NCI-H2107 (cell line): ENCODE results near the gene UBE2M.

Experiments used
- DNase-seq: peaks from one replicate; lab custom pipeline; 2025; lab: John Stamatoyannopoulos, UW

Gene UBE2M

DNA sequence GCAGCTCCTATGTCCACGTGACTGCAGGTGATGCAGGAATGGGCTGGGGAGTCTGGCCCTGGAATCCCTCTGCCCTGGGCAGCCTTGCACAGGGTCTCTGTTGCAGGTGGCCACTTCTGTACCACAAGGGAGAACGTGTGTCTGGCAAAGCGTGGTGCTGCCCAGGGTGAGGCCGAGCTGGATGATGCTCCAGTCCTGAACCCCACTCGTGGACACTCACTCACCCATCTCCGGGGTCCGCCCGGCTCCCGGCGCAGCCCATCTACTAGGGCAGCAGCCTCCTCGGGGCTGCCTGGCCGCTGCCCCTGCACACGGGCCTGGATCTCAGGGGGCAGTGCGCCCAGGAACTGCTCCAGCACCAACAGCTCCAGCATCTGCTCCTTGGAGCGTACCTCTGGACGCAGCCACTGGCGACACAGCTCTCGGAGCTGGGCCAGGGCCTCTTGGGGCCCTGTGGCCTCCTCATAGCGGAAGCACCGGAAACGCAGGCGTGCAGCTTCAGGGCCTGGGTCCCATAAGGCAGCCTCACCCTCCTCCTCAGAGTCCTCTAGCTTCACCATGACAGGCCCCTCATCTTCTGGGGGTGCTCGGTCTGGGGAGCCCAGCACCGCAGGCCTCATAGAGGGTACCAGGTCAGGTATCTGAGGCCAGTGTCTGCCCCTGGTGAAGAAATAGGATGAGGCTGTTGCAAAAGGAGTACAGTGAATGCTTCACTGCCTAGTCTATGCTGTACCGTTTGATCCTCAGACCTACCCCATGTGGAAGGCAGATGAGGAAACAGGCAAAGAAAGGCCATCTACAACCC, 12.6 kb upstream of the UBE2M start:
- no peak for DNase-seq

DNA sequence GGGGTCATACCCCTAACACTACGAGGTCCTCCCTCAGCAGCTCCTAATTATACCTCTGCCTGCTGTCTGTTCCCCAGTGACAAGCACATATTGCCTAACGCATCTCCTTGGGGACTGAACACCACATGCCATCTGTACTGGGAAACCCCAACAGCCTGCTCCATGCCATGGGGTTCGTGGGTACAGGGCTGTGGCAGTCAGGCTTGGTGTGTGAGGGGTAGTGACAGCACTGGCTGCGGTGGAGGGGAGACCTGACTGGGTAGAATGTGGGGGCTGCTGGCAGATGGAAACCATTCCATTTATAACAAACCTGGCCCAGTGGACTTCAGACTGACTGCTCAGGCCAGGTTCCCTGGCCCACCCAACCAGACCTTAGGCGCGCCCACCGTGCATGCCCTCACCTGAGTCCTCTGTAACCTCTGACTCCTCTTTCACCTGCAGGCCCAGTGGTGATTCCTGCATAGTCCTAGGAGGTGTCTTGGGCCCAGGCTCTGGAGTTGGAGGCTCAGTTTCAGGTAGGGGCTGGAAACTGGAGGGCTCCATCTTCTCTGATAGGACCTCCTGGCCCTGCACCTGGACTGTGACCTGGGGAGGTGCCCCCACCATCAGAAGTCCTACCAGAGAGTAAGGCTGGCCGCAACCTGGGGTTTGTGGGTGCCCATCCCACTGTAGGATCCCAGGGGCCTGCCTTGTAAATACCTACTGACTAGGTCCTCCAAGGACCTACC, 11.7 kb upstream of the UBE2M start:
- DNase-seq: no peak

DNA sequence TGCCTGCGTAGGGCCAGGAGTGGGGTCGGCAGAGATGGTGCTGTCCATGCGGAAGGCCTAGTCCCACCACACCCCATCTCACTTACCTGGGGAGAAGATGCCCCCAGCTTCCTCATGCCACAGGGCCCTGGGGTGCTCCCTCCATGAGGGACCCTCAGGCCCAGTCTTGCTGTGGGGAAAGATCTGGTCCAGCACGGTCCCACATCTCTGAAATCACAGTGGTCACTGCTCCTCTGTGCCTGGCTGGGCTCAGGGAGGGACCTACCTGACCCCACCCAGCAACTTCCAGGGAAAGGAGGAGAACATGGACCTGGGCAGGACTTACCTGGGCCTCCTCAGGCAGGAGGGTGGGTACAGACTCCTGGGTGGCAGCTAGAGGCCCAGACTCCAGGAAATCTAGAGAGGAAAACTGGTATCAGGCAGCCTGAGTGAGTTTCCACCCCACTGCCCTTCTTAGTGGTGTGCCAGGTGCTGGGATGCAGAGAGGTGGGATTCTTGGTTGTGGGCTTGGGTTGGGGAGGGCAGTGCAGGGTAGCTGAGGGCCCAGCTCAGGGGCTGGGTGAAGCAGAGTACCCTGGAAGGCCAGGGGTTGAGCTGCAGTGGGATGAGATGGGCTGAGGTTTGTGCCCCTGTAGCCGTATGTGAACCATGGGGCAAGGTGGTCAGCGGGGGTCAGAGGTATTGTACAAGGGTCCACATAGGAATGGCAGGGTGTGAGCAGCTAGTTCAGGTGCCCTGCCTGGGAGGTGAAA, 11.0 kb upstream of the UBE2M start:
- DNase-seq: no peak

- no peak for DNase-seq
Measured at GRCh38 chr19:58568453-58569130, 10.2 kb upstream of the UBE2M start.

DNA sequence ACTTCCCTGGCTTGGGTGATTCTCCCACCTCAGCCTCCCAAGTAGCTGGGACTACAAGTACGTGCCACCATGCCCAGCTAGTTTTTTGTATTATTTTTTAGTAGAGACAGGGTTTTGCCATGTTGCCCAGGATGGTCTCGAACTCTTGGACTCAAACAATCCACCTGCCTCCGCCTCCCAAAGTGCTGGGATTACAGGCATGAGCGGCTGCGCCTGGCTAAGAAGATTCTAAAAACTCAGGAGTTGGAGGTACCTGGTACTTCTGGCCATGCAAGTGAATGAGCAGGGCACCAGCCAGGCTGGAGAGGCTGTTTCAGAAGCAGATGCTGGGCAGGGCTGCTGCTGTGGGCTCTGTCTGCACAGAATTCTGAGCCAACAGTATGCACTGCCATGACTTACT, 8.6 kb upstream of the UBE2M start:
- DNase-seq: no peak

GRCh38 chr19:58563823-58564222, 5.4 kb upstream of the UBE2M start:
- no peak for DNase-seq

GRCh38 chr19:58563034-58563573, 4.7 kb upstream of the UBE2M start:
- no peak for DNase-seq

DNA sequence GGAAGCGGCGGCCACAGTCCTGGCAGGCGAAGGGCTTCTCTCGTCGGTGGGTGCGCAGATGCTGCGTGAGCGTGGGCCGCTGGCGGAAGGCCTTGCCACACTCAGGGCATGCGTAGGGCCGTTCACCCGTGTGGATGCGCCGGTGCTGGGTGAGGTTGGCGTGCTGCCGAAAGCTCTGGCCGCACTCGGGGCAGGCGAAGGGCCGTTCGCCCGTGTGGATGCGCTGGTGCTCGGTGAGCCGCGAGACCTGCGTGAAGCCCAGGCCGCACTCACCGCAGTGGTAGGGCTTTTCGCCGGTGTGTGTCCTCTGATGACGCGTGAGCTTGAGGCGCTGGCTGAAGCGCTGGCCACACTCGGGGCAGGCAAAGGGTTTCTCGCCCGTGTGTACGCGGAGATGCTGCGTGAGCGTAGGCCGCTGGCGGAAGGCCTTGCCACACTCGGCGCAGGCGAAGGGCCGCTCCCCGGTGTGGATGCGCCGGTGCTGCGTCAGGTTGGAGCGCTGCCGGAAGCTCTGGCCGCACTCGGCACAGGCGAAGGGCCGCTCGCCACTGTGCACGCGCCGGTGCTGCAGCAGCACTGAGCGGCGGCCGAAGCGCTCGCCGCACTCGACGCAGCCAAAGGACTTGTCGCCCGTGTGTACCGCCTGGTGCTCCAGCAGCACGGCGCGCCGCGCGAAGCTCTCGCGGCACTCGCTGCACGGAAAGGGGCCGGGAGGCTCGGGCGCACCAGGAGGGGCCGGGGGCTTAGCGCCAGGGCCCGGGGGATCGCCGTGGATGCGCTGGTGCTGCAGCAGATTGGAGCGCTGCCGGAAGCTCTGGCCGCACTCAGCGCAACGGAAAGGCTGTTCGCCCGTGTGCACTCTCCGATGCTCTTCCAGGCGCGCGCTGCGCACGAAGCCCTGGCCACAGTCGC, 4.0 kb upstream of the UBE2M start:
- DNase-seq: no peak

GRCh38 chr19:58561373-58562121, 3.1 kb upstream of the UBE2M start:
- no peak for DNase-seq

DNA sequence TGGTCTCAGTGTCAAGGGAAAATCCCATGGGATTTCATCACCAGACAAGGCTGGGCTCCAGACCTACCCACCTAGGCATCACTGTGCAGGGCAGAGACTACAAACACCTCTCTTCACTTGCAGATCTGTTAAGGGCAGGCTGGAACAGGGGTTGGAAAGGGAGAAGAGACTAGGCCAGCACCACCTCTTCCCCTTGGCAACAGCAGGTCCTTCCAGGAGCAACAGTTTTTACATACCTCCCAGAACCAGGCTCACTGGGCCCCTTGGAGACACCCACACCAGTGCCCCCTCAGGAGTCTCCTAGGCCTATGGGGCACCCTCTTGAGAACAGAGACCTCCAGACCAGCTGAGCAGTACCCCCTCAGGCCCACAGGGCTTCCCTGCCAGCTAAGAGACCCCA, 2.5 kb upstream of the UBE2M start:
- DNase-seq: no peak

GRCh38 chr19:58560007-58560887, 1.8 kb upstream of the UBE2M start:
- DNase-seq: no peak

DNA sequence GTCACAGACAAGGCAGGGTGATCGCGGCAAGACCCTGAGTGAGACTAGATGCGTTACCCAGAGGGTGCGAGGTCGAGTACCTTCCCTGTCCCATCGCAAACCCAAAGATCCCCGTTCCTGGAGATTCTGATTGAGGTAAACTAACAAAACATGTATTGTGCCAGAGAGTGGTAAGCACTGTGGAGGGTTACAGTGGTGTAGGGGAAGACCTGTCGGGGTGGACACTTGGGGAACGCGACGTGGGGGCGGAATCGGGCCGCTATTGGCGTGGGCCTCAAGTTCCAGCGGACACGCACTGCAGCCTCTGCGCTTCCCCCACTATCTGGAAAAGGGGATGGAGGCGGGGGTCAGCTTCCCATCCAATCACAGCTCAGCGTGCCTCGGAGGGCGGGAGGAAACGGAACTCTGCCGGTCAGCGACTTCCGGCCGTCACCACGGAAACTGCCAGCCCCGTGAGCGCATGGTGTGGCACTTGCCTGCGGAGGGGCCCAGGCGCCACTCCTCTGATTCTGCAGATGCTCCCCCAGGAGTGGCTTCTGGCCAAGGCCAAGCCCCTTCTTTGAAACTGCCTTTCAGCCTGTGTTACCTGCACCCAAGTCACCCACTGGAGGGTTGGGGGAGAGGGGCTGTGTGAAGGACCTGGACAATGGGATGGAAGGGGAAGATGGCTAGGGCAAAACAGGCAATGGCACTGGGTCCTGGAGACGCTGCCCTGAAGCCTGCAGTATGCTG, 1.0 kb upstream of the UBE2M start:
- DNase-seq: no peak

- DNase-seq: no peak
Measured at GRCh38 chr19:58558623-58559274, 338 bp upstream of the UBE2M start.

- no peak for DNase-seq
Measured at GRCh38 chr19:58557221-58558065, 968 bp downstream of the UBE2M start.

GRCh38 chr19:58556622-58557220, 1.7 kb downstream of the UBE2M start:
- no peak for DNase-seq

DNA sequence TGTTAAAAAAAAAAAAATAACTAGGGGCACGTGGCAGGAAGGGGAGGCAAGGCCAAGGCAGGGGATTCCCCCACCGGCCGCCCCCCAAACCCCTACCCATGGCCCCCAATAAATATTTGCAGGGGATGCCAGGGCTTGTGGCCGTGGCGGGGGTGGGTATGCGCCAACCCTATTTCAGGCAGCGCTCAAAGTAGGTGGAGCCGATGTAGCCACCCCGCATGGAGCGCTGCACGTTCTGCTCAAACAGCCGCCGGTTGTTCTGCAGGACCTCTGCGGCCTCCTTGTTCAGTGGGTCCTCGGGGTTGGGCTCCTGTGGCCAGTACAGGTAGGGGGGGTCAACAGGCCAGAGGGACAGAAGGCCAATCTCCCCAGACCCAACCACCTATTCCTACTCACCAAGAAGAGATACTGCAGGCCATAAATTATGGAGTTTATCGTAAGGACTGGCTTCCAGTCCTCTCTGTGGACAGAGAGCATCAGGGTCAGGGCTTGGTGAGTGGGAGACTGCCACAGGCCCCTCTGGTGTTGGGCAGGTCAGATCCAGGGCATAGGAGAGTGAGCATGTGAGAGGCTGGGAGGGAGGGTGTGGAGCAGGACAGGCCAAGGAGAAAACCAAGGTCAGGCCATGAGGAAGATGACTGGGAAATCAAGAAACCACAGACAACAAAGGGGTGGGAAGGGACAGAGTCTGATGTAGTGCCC, 2.3 kb downstream of the UBE2M start:
- no peak for DNase-seq
